ENCODE results near the gene ZNF613. TPM values are rescaled to one million over a fixed set of nuclear protein-coding genes. Genes with fewer than 3 reads are reported as not detected.
A peak's percentile ranks its signal among the peaks of the same experiment; 100 is the strongest.
"Not testable (repeated sequence)": the region's sequence is repeated elsewhere in the genome, so short reads cannot be mapped to it uniquely, and the experiment has no call there.

The ZNF613 gene
- 1 to 10 TPM; 4.6 to 7.5 (median 5.4) TPM for polyA plus RNA-seq (ENCODE audit: insufficient read length in 10 of 10)
- long read RNA-seq, donor 1: 0 reads
- long read RNA-seq, donor 2: 0 reads
- long read RNA-seq, donor 3: 0 reads
- long read RNA-seq, donor 4: 0 reads
- long read RNA-seq, donor 5: 0 reads
- long read RNA-seq, donor 6, partial matches to known transcripts: 0 of 1 reads
- long read RNA-seq, donor 6, other reads (novel, unspliced or antisense): 0 of 1 reads
- long read RNA-seq, donor 7, partial matches to known transcripts: 0 of 2 reads
- long read RNA-seq, donor 7, other reads (novel, unspliced or antisense): 0 of 2 reads
- long read RNA-seq, donor 8, partial matches to known transcripts: 0 of 1 reads
- long read RNA-seq, donor 8, other reads (novel, unspliced or antisense): 0 of 1 reads
- long read RNA-seq, donor 9: 0 reads

DNA sequence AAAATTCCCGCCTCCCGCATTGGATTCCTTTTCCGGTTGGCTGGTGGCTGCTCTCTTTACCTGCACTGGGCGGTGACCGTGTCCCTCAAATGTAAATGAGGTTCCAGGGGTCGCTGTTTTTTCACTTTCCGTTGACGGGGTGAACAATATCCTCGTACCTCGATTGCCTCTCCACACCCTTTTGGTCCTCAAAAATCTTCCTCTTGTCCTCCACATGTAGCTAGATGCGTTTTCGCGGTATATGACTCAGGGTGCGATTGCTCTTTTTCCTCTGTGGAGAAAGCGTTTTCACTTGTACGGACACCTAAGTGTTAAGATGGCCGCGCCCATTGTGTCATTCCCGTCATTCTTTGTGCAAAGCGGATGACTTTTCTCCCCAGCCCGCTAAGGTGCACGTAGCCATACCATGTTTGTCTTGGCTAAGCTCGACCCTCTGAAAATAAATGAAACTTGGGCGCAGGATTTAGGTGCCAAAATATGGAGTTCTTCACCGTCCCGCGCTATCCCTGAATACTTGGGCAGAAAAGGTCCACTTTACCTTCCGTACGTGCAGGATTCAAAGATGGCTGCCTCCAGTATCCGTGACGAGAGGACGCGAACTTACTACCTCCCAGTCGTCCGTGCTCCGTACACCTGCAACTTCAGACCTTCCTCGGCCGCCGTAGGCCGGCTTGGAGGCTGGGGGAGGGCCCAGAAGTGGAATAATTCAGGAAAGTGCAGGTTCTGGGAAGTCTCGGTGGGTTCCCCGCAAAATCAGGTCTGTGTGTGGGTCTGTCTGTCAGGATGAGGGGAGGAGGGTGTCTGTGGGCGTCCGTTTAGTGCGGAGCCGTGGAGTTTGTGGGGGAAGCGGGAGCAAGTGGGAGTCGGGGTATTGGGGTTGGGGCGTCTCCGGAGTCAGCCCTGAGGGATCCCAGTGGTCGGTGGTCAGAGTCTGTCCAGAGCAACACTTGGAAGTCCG lies at the start of gene ZNF613:
ZNF613 (plus strand) TSS at position 689 of the 958 bp plus-strand sequence. CDS start 8,749 bp downstream, outside the sequence.
- peak; percentile 92 to 98 (median 92) for DNase-seq

DNA sequence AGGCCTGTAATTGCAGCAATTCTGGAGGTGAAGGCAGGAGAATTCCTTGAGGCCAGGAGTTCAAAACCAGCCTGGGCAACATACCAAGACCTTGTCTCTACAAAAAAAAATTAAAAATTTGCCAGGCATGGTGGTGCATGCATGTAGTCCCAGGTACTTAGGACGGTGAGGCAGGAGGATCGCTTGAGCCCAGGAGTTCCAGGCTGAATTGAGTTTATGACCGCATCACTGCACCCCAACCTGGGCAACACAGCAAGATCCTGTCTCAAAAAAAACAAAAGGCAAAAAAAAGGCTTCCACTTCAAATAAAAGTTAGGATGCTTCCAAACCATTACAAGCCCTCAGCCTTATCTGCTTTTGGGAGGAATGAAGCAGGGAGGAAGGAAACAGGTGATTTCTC lies 44.8 kb upstream of the ZNF613 start:
- DNase-seq: no peak

DNA sequence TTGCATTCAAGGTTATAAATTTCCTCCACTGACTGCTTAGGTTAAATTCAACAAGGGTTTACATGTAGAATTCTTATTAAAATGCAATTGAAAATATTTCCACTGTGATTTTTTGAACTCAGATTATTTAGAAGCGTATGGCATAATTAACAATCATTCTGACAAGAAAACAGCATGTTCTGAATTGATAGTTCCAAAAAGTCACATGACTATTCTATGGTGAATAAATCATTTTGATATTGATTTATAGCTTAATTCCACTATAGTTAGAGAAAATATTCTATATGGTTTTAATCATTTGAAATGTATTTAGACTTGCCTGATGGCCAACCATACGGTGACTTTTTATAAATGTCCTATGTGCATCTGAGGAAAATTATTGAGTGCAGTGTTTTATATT lies 42.6 kb upstream of the ZNF613 start:
- DNase-seq: no peak

DNA sequence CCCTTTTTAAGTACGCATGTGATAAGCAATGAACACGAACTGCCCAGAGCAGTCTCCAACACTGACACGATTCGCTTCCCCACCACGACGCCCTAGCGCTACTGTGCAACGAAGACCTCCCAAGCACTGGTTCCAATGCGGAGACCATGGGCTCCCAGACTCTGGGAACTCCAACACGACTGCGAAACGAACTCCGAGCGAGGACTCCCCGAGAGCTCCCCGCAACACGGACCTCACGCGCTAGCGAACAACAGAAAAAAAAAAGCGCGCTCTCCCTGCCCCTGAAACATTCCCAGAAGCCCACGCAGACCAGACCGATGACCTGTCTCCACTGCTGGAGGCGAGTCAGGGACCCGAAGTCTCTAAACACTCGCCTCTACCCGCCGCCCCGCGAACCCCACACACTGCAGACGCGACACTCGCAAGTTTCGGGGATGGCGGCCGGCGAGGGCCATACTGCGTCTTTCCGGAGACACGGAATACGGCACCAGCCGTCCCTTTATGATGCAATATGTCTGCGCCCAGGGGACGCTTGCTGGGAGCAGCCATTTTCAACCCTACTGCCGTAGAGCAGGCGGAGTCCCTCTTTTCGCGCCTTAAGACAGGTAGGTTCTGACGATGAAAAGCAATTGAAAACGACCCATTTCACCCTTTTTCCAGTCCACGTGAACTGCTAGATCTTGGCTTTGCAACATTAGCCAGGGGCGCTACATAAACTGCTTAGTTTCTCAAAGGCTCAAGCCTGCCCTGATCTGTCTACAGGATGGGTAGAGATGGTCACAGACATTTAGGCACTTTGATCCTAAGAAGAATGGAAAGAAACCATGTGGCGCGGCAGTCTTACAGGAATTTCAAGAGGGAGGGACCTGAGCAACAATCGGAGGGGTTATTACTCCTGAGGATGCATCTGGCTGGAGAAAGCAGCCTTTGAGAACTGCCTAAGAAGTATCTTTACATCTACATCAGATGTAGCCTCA lies 39.5 kb upstream of the ZNF613 start, which contains the start of gene ZNF577:
ZNF577 (minus strand) TSS at position 430 of the 977 bp plus-strand sequence. CDS start 7,569 bp downstream, outside the sequence.
- peak; percentile 94 to 98 (median 95) for DNase-seq

DNA sequence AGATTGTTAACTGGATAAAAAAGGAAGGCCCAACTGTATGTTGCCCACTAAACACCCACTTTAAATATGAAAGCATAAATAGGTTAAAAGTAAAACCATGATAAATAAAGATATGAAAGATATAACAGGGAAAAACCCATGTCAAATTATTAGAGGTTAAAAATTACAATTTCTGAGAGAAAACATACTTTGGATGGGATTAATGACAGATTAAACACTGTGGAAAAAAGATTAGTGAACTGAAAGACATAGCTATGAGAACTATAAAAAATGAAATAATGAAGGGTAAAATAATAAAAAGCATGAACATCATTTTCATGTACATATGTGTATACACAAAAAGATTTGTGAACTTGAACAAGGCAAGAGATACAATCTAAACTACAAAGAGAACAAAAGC lies 37.3 kb upstream of the ZNF613 start:
- DNase-seq: no peak

GRCh38 chr19:51891193-51891747 lies 36.0 kb upstream of the ZNF613 start:
- no peak for DNase-seq

DNA sequence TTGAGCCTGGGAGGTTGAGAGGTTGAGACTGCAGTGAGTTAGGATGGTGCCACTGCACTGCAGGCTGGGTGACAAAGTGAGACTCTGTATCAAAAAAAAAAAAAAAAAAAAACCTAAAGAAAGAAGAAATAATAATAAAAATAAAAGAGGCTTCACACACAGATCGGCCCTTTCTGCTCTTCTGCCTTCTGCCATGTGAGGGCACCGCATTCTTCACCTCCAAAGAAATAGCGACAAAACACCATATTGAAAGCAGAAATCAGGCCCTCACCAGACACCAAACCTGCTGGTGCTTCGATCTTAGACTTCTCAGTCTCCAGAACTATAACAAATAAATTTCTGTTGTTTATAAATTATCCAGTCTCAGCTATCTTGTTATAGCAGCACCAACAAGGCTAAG lies 25.4 kb upstream of the ZNF613 start:
- DNase-seq: no peak

DNA sequence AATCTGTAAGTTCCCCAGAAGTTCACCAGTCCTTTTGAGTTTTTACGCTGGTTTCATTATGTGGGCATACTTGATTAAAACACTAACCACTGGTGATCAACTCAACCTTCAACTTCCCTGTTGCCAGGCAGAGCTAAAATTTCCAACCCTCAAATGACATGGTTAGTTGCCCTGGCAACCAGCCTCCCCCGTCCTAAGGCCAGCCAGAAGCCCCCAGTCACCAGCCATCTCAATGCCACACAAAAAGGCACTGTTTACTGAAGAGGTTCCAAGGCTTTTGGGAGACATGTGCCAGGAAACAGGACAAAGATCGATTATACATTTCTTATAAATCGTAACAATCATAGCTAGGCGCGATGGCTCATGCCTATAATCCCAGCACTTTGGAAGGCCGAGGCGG lies 24.1 kb upstream of the ZNF613 start:
- DNase-seq: no peak

GRCh38 chr19:51904331-51905165 lies 22.7 kb upstream of the ZNF613 start, which contains the start of gene ZNF649:
ZNF649 (minus strand) TSS chr19:51905017; CDS start chr19:51900107, 4,910 bp downstream.
- peak; percentile 88 to 95 (median 90) for DNase-seq

- DNase-seq: no peak
These were observed 22.1 kb upstream of the ZNF613 start for GRCh38 chr19:51905206-51905605.

DNA sequence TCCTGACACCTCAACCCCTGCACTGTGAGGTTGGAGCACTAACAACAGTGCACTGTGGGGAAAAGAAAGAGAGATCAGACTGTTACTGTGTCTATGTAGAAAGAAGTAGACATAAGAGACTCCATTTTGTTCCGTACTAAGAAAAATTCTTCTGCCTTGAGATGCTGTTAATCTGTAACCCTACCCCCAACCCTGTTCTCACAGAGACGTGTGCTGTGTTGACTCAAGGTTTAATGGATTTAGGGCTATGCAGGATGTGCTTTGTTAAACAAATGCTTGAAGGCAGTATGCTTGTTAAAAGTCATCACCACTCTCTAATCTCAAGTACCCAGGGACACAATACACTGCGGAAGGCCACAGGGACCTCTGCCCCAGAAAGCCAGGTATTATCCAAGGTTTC lies 21.6 kb upstream of the ZNF613 start:
- not testable (repeated sequence) for DNase-seq

DNA sequence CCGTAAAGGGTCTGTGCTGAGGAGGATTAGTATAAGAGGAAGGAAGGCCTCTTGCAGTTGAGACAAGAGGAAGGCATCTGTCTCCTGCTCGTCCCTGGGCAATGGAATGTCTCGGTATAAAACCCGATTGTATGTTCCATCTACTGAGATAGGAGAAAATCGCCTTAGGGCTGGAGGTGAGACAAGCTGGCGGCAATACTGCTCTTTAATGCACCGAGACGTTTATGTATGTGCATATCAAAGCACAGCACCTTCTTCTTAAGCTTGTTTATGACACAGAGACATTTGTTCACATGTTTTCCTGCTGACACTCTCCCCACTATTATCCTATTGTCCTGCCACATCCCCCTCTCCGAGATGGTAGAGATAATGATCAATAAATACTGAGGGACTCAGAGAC lies 21.2 kb upstream of the ZNF613 start:
- DNase-seq: not testable (repeated sequence)

GRCh38 chr19:51907981-51908380 lies 19.3 kb upstream of the ZNF613 start:
- not testable (repeated sequence) for DNase-seq

- no peak for DNase-seq
These were observed 11.9 kb upstream of the ZNF613 start for GRCh38 chr19:51915324-51915867.

DNA sequence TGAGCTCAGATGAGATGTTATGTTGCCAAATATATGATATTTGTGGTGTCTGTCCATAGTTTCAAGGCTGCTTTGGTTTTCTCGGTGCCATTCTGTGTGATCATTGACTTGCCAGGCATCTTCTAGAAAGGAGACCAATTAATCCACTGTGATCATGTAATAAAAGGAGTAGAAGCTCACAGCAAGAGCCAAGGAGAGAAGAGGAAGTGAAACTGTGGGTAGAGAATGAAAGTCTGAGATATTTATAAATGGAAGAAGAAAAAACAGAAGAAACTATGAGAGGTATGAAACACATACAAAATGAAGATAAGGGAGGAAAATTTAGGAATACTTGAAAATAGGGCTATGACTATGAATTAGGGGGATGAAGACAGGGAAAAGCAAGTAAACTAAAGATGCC lies 11.1 kb upstream of the ZNF613 start:
- no peak for DNase-seq

- no peak for DNase-seq
These were observed 7.7 kb upstream of the ZNF613 start for GRCh38 chr19:51919606-51920005.

DNA sequence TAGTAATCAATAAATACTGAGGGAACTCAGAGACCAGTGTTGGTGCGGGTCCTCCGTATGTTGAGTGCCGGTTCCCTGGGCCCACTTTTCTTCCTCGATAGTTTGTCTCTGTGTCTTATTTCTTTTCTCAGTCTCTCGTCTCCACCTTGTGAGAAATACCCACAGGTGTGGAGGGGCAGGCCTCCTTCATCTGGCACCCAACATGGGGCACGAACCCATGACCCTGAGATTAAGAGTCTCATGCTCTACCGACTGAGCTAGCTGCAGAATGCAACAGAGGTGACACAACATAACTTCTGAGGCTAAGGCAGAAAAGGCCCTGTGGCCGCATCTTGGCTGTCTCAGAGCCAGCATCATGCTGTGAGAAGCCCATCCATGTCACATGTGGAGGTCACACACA lies 5.3 kb upstream of the ZNF613 start:
- DNase-seq: no peak

- DNase-seq: no peak
These were observed 867 bp upstream of the ZNF613 start for GRCh38 chr19:51926426-51926783.

DNA sequence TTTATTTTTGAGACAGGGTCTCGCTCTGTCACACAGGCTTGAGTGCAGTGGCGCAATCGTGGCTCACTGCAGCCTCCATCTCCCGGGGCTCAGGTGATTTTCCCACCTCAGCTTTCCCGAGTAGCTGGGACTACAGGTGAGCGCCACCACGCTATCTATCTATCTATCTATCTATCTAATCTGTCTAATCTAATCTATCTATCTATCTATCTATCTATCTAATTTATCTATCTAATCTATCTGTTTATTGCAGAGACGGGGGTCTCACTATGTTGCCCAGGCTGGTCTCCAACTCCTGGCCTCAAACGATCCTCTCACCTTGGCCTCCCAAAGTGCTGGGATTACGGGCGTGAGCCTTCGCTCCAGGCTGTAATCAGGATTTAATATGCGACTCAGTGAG lies 587 bp downstream of the ZNF613 start:
- no peak for DNase-seq

DNA sequence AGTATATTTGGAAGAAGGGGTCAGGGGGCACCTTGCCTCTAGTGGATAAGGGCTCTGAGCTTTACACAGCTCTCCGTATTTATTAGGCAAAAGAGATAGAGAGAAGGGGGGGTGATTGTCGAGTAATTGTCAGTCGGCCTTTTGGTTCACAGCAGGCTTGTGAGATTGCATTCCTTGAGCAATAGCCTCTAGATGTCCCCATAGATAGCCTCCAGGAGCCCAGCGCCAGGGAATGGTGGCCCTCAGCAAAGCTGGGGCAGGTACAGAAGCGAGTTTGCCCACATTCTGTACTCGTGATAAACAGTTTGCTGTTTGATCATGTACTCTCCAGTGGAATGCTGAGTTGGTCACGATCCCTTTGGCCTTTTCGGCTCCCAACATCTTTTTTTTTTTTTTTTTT lies 4.6 kb downstream of the ZNF613 start:
- DNase-seq: no peak

Data from muscle of back (tissue), 13 donors.